ENCODE data around the gene PAX7. TPM values are rescaled to one million over a fixed set of nuclear protein-coding genes. Genes with fewer than 3 reads are reported as not detected.

PAX7 gene
- total and polyA plus RNA-seq, 5 donors from 2014 or later = not detected

DNA sequence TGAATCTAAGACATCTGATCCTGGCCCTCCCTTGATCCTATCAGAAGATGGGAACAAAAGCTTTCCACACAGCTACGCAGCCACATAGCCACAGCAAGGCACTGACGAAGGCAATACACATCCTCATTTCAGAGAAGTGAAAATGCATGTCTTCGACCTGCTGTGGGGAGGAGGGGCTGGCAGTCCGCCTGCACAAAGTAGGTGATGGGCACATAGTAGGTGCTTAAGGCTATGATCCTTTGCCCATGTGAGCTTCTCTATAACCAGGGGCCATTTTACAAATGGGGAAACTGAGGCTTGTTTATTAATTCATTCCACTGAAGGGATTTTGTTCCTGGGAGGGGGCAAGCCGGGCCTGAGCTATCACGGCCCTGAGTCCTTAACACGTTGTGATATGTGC, 94.2 kb downstream of the PAX7 start:
- Histone ChIP-seq H3K36me3 (ENCODE audit: control insufficient read depth, insufficient read depth, low read length) (no peaks in the 10 kb centered on the region), H3K4me1 (ENCODE audit: control insufficient read depth, insufficient read depth, low read length, poor library complexity, severe bottlenecking) (no peaks in the 10 kb centered on the region), H3K27ac (ENCODE audit: insufficient read depth, low read length, poor library complexity, severe bottlenecking) (no peak overlapping the region), H3K9me3 (ENCODE audit: control insufficient read depth in 2 of 2, low read length in 2 of 2) (no peaks in the 10 kb centered on the region), H3K27me3 (ENCODE audit: control insufficient read depth, insufficient read depth, low read length) (peaks cover 2% of the 10 kb centered on the region), H3K4me3 (ENCODE audit: low read depth, low read length) (no peak overlapping the region)
- Mint-ChIP-seq H3K27me3 (peaks cover 53% of the 10 kb centered on the region), H3K36me3 (no peaks in the 10 kb centered on the region), H3K4me3 (no peak overlapping the region), H3K27ac (no peak overlapping the region), H3K4me1 (peaks cover 0 to 2% (median 0%) of the 10 kb centered on the region in 4 donors), H3K9me3 (no peaks in the 10 kb centered on the region)
- ATAC-seq (ENCODE audit: low read depth in 2 of 2) (no peak), DNase-seq (no peak)

- no peaks in the 10 kb centered on the region for H3K36me3 Mint-ChIP-seq
- H3K4me1 Mint-ChIP-seq = peaks cover 0 to 2% (median 0%) of the 10 kb centered on the region in 4 donors
- Histone ChIP-seq H3K4me1 (ENCODE audit: control insufficient read depth, insufficient read depth, low read length, poor library complexity, severe bottlenecking) (no peaks in the 10 kb centered on the region), H3K27ac (ENCODE audit: insufficient read depth, low read length, poor library complexity, severe bottlenecking) (no peak overlapping the region), H3K9me3 (ENCODE audit: control insufficient read depth in 2 of 2, low read length in 2 of 2) (no peaks in the 10 kb centered on the region), H3K27me3 (ENCODE audit: control insufficient read depth, insufficient read depth, low read length) (peaks cover 2% of the 10 kb centered on the region), H3K4me3 (ENCODE audit: low read depth, low read length) (no peak overlapping the region), H3K36me3 (ENCODE audit: control insufficient read depth, insufficient read depth, low read length) (no peaks in the 10 kb centered on the region)
- H3K27ac Mint-ChIP-seq = no peak overlapping the region
- H3K4me3 Mint-ChIP-seq = no peak overlapping the region
- H3K9me3 Mint-ChIP-seq = no peaks in the 10 kb centered on the region
- DNase-seq (no peak), ATAC-seq (ENCODE audit: low read depth in 2 of 2) (no peak)
- peaks cover 49% of the 10 kb centered on the region for H3K27me3 Mint-ChIP-seq
These were observed 94.7 kb downstream of the PAX7 start for GRCh38 chr1:18725231-18725895.

GRCh38 chr1:18726368-18726767, 95.7 kb downstream of the PAX7 start:
- H3K4me1 Mint-ChIP-seq = peaks cover 0 to 2% (median 0%) of the 10 kb centered on the region in 4 donors
- no peak overlapping the region for H3K27ac Mint-ChIP-seq
- no peaks in the 10 kb centered on the region for H3K9me3 ChIP-seq (ENCODE audit: control insufficient read depth in 2 of 2, low read length in 2 of 2)
- no peak overlapping the region for H3K4me3 ChIP-seq (ENCODE audit: low read depth, low read length)
- H3K27me3 Mint-ChIP-seq = peaks cover 43% of the 10 kb centered on the region
- no peaks in the 10 kb centered on the region for H3K4me1 ChIP-seq (ENCODE audit: control insufficient read depth, insufficient read depth, low read length, poor library complexity, severe bottlenecking)
- H3K27ac ChIP-seq (ENCODE audit: insufficient read depth, low read length, poor library complexity, severe bottlenecking) = no peak overlapping the region
- H3K27me3 ChIP-seq (ENCODE audit: control insufficient read depth, insufficient read depth, low read length) = peaks cover 2% of the 10 kb centered on the region
- H3K9me3 Mint-ChIP-seq = no peaks in the 10 kb centered on the region
- no peak overlapping the region for H3K4me3 Mint-ChIP-seq
- H3K36me3 ChIP-seq (ENCODE audit: control insufficient read depth, insufficient read depth, low read length) = no peaks in the 10 kb centered on the region
- no peaks in the 10 kb centered on the region for H3K36me3 Mint-ChIP-seq
- ATAC-seq (ENCODE audit: low read depth in 2 of 2) = no peak
- no peak for DNase-seq

DNA sequence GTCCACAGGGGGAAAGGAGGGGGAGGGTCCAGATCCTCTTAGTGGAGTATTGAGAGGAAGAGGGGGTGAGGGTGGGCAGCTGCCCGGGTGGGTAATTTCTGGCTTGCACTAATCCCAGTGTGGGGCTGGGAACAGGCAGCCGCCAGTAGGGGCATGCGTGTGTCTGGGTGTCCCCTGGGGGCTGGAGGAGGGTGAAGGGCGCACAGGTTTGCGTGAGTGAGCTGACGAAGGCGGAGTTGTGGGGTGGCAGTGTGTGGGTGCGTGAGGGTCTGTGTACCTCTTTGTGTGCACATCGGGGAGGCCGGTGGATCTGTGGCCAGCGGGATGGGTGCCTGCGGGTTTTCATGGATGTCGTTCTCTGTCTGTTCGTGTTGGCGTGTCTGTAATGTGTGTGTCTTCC, 97.3 kb downstream of the PAX7 start:
- H3K27ac Mint-ChIP-seq = no peak overlapping the region
- no peak for ATAC-seq (ENCODE audit: low read depth in 2 of 2)
- no peaks in the 10 kb centered on the region for H3K4me1 ChIP-seq (ENCODE audit: control insufficient read depth, insufficient read depth, low read length, poor library complexity, severe bottlenecking)
- peaks cover 2% of the 10 kb centered on the region for H3K27me3 ChIP-seq (ENCODE audit: control insufficient read depth, insufficient read depth, low read length)
- H3K36me3 Mint-ChIP-seq = no peaks in the 10 kb centered on the region
- H3K4me3 Mint-ChIP-seq = no peak overlapping the region
- no peak overlapping the region for H3K4me3 ChIP-seq (ENCODE audit: low read depth, low read length)
- peaks cover 47% of the 10 kb centered on the region for H3K27me3 Mint-ChIP-seq
- H3K4me1 Mint-ChIP-seq = peaks cover 0 to 2% (median 0%) of the 10 kb centered on the region in 4 donors
- no peak overlapping the region for H3K27ac ChIP-seq (ENCODE audit: insufficient read depth, low read length, poor library complexity, severe bottlenecking)
- no peaks in the 10 kb centered on the region for H3K36me3 ChIP-seq (ENCODE audit: control insufficient read depth, insufficient read depth, low read length)
- peaks cover 0 to 1% (median 0%) of the 10 kb centered on the region in 7 donors for H3K9me3 Mint-ChIP-seq
- no peak for DNase-seq
- H3K9me3 ChIP-seq (ENCODE audit: control insufficient read depth in 2 of 2, low read length in 2 of 2) = no peaks in the 10 kb centered on the region

- Histone ChIP-seq H3K36me3 (ENCODE audit: control insufficient read depth, insufficient read depth, low read length) (no peaks in the 10 kb centered on the region), H3K4me1 (ENCODE audit: control insufficient read depth, insufficient read depth, low read length, poor library complexity, severe bottlenecking) (no peaks in the 10 kb centered on the region), H3K9me3 (ENCODE audit: control insufficient read depth in 2 of 2, low read length in 2 of 2) (no peaks in the 10 kb centered on the region), H3K27ac (ENCODE audit: insufficient read depth, low read length, poor library complexity, severe bottlenecking) (no peak overlapping the region), H3K27me3 (ENCODE audit: control insufficient read depth, insufficient read depth, low read length) (no peaks in the 10 kb centered on the region), H3K4me3 (ENCODE audit: low read depth, low read length) (no peak overlapping the region)
- Mint-ChIP-seq H3K4me3 (no peak overlapping the region), H3K27me3 (peaks cover 41% of the 10 kb centered on the region), H3K4me1 (no peaks in the 10 kb centered on the region), H3K36me3 (no peaks in the 10 kb centered on the region), H3K27ac (no peak overlapping the region), H3K9me3 (peaks cover 0 to 1% (median 0%) of the 10 kb centered on the region in 7 donors)
- ATAC-seq (ENCODE audit: low read depth in 2 of 2) (no peak), DNase-seq (no peak)
These were observed 99.7 kb downstream of the PAX7 start for GRCh38 chr1:18730321-18730720.

- Mint-ChIP-seq H3K4me1 (no peaks in the 10 kb centered on the region), H3K36me3 (no peaks in the 10 kb centered on the region), H3K9me3 (peaks cover 0 to 1% (median 0%) of the 10 kb centered on the region in 7 donors), H3K27me3 (peaks cover 34% of the 10 kb centered on the region), H3K27ac (no peak overlapping the region), H3K4me3 (no peak overlapping the region)
- Histone ChIP-seq H3K9me3 (ENCODE audit: control insufficient read depth in 2 of 2, low read length in 2 of 2) (no peaks in the 10 kb centered on the region), H3K36me3 (ENCODE audit: control insufficient read depth, insufficient read depth, low read length) (no peaks in the 10 kb centered on the region), H3K27ac (ENCODE audit: insufficient read depth, low read length, poor library complexity, severe bottlenecking) (no peak overlapping the region), H3K4me1 (ENCODE audit: control insufficient read depth, insufficient read depth, low read length, poor library complexity, severe bottlenecking) (no peaks in the 10 kb centered on the region), H3K27me3 (ENCODE audit: control insufficient read depth, insufficient read depth, low read length) (no peaks in the 10 kb centered on the region), H3K4me3 (ENCODE audit: low read depth, low read length) (no peak overlapping the region)
- ATAC-seq (ENCODE audit: low read depth in 2 of 2) (no peak), DNase-seq (no peak)
These were observed 100.5 kb downstream of the PAX7 start for GRCh38 chr1:18731148-18731547.

DNA sequence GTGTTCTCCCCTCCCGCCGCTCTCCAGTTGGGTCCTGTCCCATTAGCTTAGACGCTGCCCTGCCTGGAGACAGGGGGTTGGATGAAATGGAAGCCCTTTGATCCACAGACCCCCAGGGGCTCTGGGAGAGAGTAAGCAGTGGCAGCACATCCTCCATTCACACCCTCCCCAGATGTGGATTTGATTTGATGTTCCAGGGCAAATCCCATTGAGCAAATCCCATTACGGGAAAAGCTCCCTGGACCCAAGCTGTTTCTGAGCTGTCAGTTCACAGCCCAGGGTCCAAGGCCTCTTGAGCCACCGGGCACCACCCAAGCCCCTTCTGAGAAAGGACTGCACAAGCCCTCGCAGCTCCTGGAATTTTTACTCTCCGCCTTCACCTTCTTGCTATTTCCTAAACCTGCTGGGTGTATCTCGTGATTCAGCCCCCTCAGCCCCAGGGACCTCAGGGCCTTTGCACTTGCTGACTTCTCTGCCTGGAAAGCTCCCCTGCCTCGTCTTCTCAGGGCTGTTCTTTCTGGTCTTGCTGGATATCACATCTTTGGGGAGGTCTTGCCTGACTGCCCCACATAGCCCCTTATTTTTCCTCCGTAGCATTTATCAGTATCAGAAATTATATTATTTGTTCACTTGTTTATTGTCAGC, 101.1 kb downstream of the PAX7 start:
- Histone ChIP-seq H3K27me3 (ENCODE audit: control insufficient read depth, insufficient read depth, low read length) (no peaks in the 10 kb centered on the region), H3K4me3 (ENCODE audit: low read depth, low read length) (no peak overlapping the region), H3K9me3 (ENCODE audit: control insufficient read depth in 2 of 2, low read length in 2 of 2) (no peaks in the 10 kb centered on the region), H3K36me3 (ENCODE audit: control insufficient read depth, insufficient read depth, low read length) (no peaks in the 10 kb centered on the region), H3K27ac (ENCODE audit: insufficient read depth, low read length, poor library complexity, severe bottlenecking) (no peak overlapping the region), H3K4me1 (ENCODE audit: control insufficient read depth, insufficient read depth, low read length, poor library complexity, severe bottlenecking) (no peaks in the 10 kb centered on the region)
- Mint-ChIP-seq H3K36me3 (no peaks in the 10 kb centered on the region), H3K4me1 (no peaks in the 10 kb centered on the region), H3K9me3 (peaks cover 0 to 1% (median 0%) of the 10 kb centered on the region in 7 donors), H3K27me3 (peaks cover 28% of the 10 kb centered on the region), H3K4me3 (no peak overlapping the region), H3K27ac (no peak overlapping the region)
- DNase-seq (no peak), ATAC-seq (ENCODE audit: low read depth in 2 of 2) (no peak)

DNA sequence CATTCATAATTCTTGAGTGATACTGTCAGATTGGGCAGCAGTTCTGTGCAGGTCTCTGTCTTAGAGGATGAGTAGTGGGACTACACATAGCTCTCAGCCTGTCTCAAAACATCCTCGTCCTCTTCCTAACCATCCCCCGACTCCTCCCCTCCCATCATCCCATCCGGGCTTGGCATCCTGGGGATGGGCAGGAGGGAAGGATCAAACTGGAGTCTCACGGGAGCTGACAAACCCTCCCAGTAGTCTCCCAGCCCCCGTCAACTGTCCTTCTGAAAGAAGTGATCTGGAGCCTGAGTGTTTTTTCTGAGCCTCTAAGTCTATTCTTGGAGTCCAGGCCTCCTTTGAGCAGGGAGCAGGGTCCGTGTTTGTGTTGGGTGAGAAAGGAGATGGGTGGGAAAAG, 102.0 kb downstream of the PAX7 start:
- H3K36me3 Mint-ChIP-seq = no peaks in the 10 kb centered on the region
- H3K4me3 Mint-ChIP-seq = no peak overlapping the region
- no peak for DNase-seq
- H3K9me3 ChIP-seq (ENCODE audit: control insufficient read depth in 2 of 2, low read length in 2 of 2) = no peaks in the 10 kb centered on the region
- no peaks in the 10 kb centered on the region for H3K4me1 Mint-ChIP-seq
- H3K27ac Mint-ChIP-seq = no peak overlapping the region
- H3K27me3 ChIP-seq (ENCODE audit: control insufficient read depth, insufficient read depth, low read length) = no peaks in the 10 kb centered on the region
- ATAC-seq (ENCODE audit: low read depth in 2 of 2) = no peak
- H3K4me1 ChIP-seq (ENCODE audit: control insufficient read depth, insufficient read depth, low read length, poor library complexity, severe bottlenecking) = no peaks in the 10 kb centered on the region
- no peaks in the 10 kb centered on the region for H3K36me3 ChIP-seq (ENCODE audit: control insufficient read depth, insufficient read depth, low read length)
- H3K4me3 ChIP-seq (ENCODE audit: low read depth, low read length) = no peak overlapping the region
- peaks cover 0 to 1% (median 0%) of the 10 kb centered on the region in 7 donors for H3K9me3 Mint-ChIP-seq
- H3K27ac ChIP-seq (ENCODE audit: insufficient read depth, low read length, poor library complexity, severe bottlenecking) = no peak overlapping the region
- H3K27me3 Mint-ChIP-seq = peaks cover 19% of the 10 kb centered on the region
